SK-N-SH (cell line): ENCODE results near the gene PRDX4. TPM values are rescaled to one million over a fixed set of nuclear protein-coding genes. Genes with fewer than 3 reads are reported as not detected.

ENCODE experiments used
- CTCF ChIA-PET: fragments of 300-600, 350-600 bp; formaldehyde crosslinking; extraction: SDS; loops from one replicate; lab custom pipeline; 2021; lab: Yijun Ruan, JAX
- POLR2A ChIA-PET: fragments of 350-600 bp; sonication (Branson Sonifier 250); formaldehyde crosslinking; extraction: SDS; loops from one replicate; lab custom pipeline; 2020; ENCODE audit warnings: antibody characterized with exemption, inconsistent platforms; lab: Yijun Ruan, JAX
- DNase-seq: peaks from one replicate; pipeline ENCODE4 v3.0.0; 2012
- H2AFZ ChIP-seq: fragments of 200-600 bp; sonication (generic); 2 replicates; pipeline ENCODE4 v1.8.1; 2016; ENCODE audit warnings: antibody characterized with exemption, mild to moderate bottlenecking, low read depth
- H3F3A ChIP-seq: fragments of 200-600 bp; sonication (generic); replicated peaks from 2 replicates; pipeline ENCODE3; 2016; ENCODE audit warnings: antibody characterized with exemption, mild to moderate bottlenecking; ENCODE audit not compliant: insufficient read depth
- H3K27ac ChIP-seq, 2 experiments: fragments of 200-500 bp in 1 of 2; fragments of 200-600 bp in 1 of 2; sonication (Bioruptor generic) in 1 of 2; sonication (generic), shearing (Covaris generic) in 1 of 2; 2 replicates each; pipeline versions ENCODE4 v1.5.1 to v1.6.1; 2014 to 2016; ENCODE audit warnings: low read depth in 2 of 2, inconsistent platforms in 1 of 2, low read length in 1 of 2, mild to moderate bottlenecking in 1 of 2, mixed read lengths in 1 of 2
- H3K27me3 ChIP-seq: fragments of 200-600 bp; sonication (generic), shearing (Covaris generic); 2 replicates; pipeline ENCODE4 v1.6.1; 2016; ENCODE audit warnings: mixed run types; ENCODE audit not compliant: insufficient read depth
- H3K36me3 ChIP-seq, 2 experiments: fragments of 200-500 bp in 1 of 2; fragments of 200-600 bp in 1 of 2; sonication (Bioruptor generic) in 1 of 2; sonication (generic) in 1 of 2; replicated peaks in 1 of 2; 2 replicates each; pipeline versions ENCODE3 to v1.5.1; 2014 to 2016; ENCODE audit warnings: low read length in 1 of 2, mild to moderate bottlenecking in 1 of 2; ENCODE audit not compliant: insufficient read depth in 2 of 2, control insufficient read depth in 1 of 2
- H3K4me1 ChIP-seq, 2 experiments: fragments of 200-500 bp in 1 of 2; fragments of 200-600 bp in 1 of 2; sonication (Bioruptor generic) in 1 of 2; sonication (generic), shearing (Covaris generic) in 1 of 2; 2 replicates each; pipeline versions ENCODE4 v1.5.1 to v1.6.1; 2014 to 2016; ENCODE audit warnings: low read depth in 1 of 2, low read length in 1 of 2, mixed run types in 1 of 2; ENCODE audit not compliant: insufficient read depth in 2 of 2, control insufficient read depth in 1 of 2
- H3K4me2 ChIP-seq: fragments of 200-600 bp; sonication (generic), shearing (Covaris generic); 2 replicates; pipeline ENCODE4 v1.6.1; 2017; ENCODE audit warnings: mixed run types
- H3K4me3 ChIP-seq, 2 experiments: fragments of 200-500 bp in 1 of 2; fragments of 200-600 bp in 1 of 2; sonication (Bioruptor generic) in 1 of 2; sonication (generic), shearing (Covaris generic) in 1 of 2; 2 replicates each; pipeline versions ENCODE4 v1.5.1 to v1.8.1; 2014 to 2016; ENCODE audit warnings: low read depth in 2 of 2, inconsistent platforms in 1 of 2, low read length in 1 of 2, mild to moderate bottlenecking in 1 of 2, mixed read lengths in 1 of 2, moderate library complexity in 1 of 2
- H3K79me2 ChIP-seq: fragments of 200-600 bp; sonication (generic); 2 replicates; pipeline ENCODE4 v1.8.1; 2017; ENCODE audit warnings: mild to moderate bottlenecking; ENCODE audit not compliant: insufficient read depth
- H3K9ac ChIP-seq: fragments of 200-600 bp; sonication (generic); 2 replicates; pipeline ENCODE4 v1.6.1; 2017; ENCODE audit warnings: mixed run types
- H3K9me2 ChIP-seq: fragments of 200-600 bp; sonication (generic); 2 replicates; pipeline ENCODE4 v1.6.1; 2017; ENCODE audit warnings: mixed run types
- H3K9me3 ChIP-seq: fragments of 200-600 bp; sonication (generic); 2 replicates; pipeline ENCODE4 v1.6.1; 2017; ENCODE audit warnings: mixed run types, mild to moderate bottlenecking, moderate library complexity
- H4K20me1 ChIP-seq: fragments of 200-600 bp; sonication (generic); 2 replicates; pipeline ENCODE4 v1.6.1; 2017; ENCODE audit warnings: mild to moderate bottlenecking, mixed run types; ENCODE audit not compliant: insufficient read depth
- CTCF ChIP-seq: fragments of 200-600 bp; sonication (generic); IDR thresholded peaks from 2 replicates; pipeline ENCODE4 v1.6.1; 2017; ENCODE audit warnings: antibody characterized with exemption, mild to moderate bottlenecking, moderate library complexity
- ELF1 ChIP-seq: IDR thresholded peaks from 2 replicates; pipeline ENCODE4 v1.4.0; 2012
- EP300 ChIP-seq, 2 experiments: IDR thresholded peaks; 2 replicates each; pipeline versions ENCODE4 v1.4.0 to v1.6.1; 2012; ENCODE audit warnings: borderline replicate concordance in 1 of 2, low read depth in 1 of 2, low read length in 1 of 2
- FOSL2 ChIP-seq: IDR thresholded peaks from 2 replicates; pipeline ENCODE4 v1.4.0; 2012; ENCODE audit warnings: low read depth, mild to moderate bottlenecking, moderate library complexity, borderline replicate concordance
- GABPA ChIP-seq: IDR thresholded peaks from 2 replicates; pipeline ENCODE4 v1.4.0; 2012; ENCODE audit warnings: low read depth, mild to moderate bottlenecking
- GATA2 ChIP-seq: sonication (generic); formaldehyde crosslinking; IDR thresholded peaks from 2 replicates; pipeline ENCODE4 v1.5.0; 2020; ENCODE audit warnings: mild to moderate bottlenecking, missing genetic modification reagents
- JUND ChIP-seq: IDR thresholded peaks from 2 replicates; pipeline ENCODE4 v1.4.0; 2012
- MAX ChIP-seq: IDR thresholded peaks from 2 replicates; pipeline ENCODE4 v1.4.0; 2012; ENCODE audit warnings: low read depth
- MEF2A ChIP-seq: IDR thresholded peaks from 2 replicates; pipeline ENCODE4 v1.4.0; 2012; ENCODE audit warnings: low read depth, borderline replicate concordance
- MXI1 ChIP-seq: IDR thresholded peaks from 2 replicates; pipeline ENCODE4 v1.6.1; 2012; ENCODE audit warnings: mild to moderate bottlenecking, low read depth, low read length, improper control_type of control experiment
- RAD21 ChIP-seq: IDR thresholded peaks from 2 replicates; pipeline ENCODE4 v1.6.1; 2012; ENCODE audit warnings: mild to moderate bottlenecking, low read length
- RCOR1 ChIP-seq: fragments of 150-350 bp; IDR thresholded peaks from 2 replicates; pipeline ENCODE4 v1.6.1; 2017; ENCODE audit warnings: antibody characterized with exemption, low read length
- RFX5 ChIP-seq: IDR thresholded peaks from 2 replicates; pipeline ENCODE4 v1.6.1; 2012; ENCODE audit warnings: mild to moderate bottlenecking, improper control_type of control experiment, low read length
- TAF1 ChIP-seq: IDR thresholded peaks from 2 replicates; pipeline ENCODE4 v1.6.1; 2012; ENCODE audit warnings: low read depth, mild to moderate bottlenecking, low read length, moderate library complexity, borderline replicate concordance
- YY1 ChIP-seq: IDR thresholded peaks from 2 replicates; pipeline ENCODE4 v1.4.0; 2012; ENCODE audit warnings: low read depth, mild to moderate bottlenecking
- WGBS: methylation state at CpG from one replicate; pipeline ENCODE4 v1.1.6; 2017; ENCODE audit warnings: low lambda C conversion rate; 5-methylcytosine and 5-hydroxymethylcytosine counted together
- polyA plus RNA-seq, 3 experiments: library from polyadenylated mRNA; depleted of rRNA; stranded (reverse); fragments of >200 nt; gene quantifications; 2 replicates each; pipeline ENCODE4 v1.2.3, GENCODE V29; 2012

The PRDX4 gene
- polyA plus RNA-seq, 1 of the 3 experiments (the other 2 are of a cell fraction) = 140 TPM

GRCh38 chrX:23699636-23700194 is 32.4 kb downstream of the PRDX4 start:
- no peaks in the 10 kb centered on the region for H3K4me1 ChIP-seq
- no peak overlapping the region for H3K27ac ChIP-seq
- H3K79me2 ChIP-seq = no peaks in the 10 kb centered on the region
- peaks cover 7% of the 10 kb centered on the region for H3F3A ChIP-seq
- H3K4me3 ChIP-seq = peak overlapping the region in 1 of 2 experiments; percentile 20; a peak in 1 of 4 replicates
- H3K9me3 ChIP-seq = no peaks in the 10 kb centered on the region
- ChIA-PET CTCF (interaction anchor here (0.9 to 3.1 kb wide), 2 partner anchors 83 to 202 kb away, joined by 3 to 16 read pairs; partner anchors contain the start of gene SAT1), POLR2A (no interaction called here)
- no peak for DNase-seq
- peaks cover 9 to 16% of the 10 kb centered on the region in 2 experiments for H3K36me3 ChIP-seq
- no peaks in the 10 kb centered on the region for H3K9me2 ChIP-seq
- no peaks in the 10 kb centered on the region for H4K20me1 ChIP-seq
- H3K4me2 ChIP-seq = peak overlapping the region; percentile 63; the same call in 1 of the 2 replicates
- no peak overlapping the region for H2AFZ ChIP-seq
- TF ChIP-seq EP300 (IDR thresholded peaks at IDR 0.05; ENCODE audit: borderline replicate concordance in 1 of 2, low read depth in 1 of 2, low read length in 1 of 2) = no peak
- TF ChIP-seq GABPA = no peak
- TF ChIP-seq RFX5 = no peak
- no peak for TF ChIP-seq MAX
- TF ChIP-seq JUND = no peak
- no peak for TF ChIP-seq FOSL2
- TF ChIP-seq YY1 = no peak
- no peak for TF ChIP-seq RAD21
- TF ChIP-seq TAF1 = no peak
- no peak for TF ChIP-seq MXI1
- no peak for TF ChIP-seq RCOR1
- WGBS = 43% methylated on average over 16 of the region's 16 CpGs
- peaks cover 23% of the 10 kb centered on the region for H3K27me3 ChIP-seq
- H3K9ac ChIP-seq = no peak overlapping the region

GRCh38 chrX:23704673-23705206 is 37.4 kb downstream of the PRDX4 start:
- DNase-seq = no peak
- H3K4me1 ChIP-seq = no peaks in the 10 kb centered on the region
- 52% methylated on average over 5 of the region's 5 CpGs for WGBS
- H3K27ac ChIP-seq = no peak overlapping the region
- no peaks in the 10 kb centered on the region for H3K9me2 ChIP-seq
- no peaks in the 10 kb centered on the region for H4K20me1 ChIP-seq
- H3F3A ChIP-seq = peaks cover 2% of the 10 kb centered on the region
- H3K27me3 ChIP-seq = peaks cover 14% of the 10 kb centered on the region; the same call in 1 of the 2 replicates
- no peaks in the 10 kb centered on the region for H3K79me2 ChIP-seq
- no peak for TF ChIP-seq MEF2A
- no peak for TF ChIP-seq ELF1
- TF ChIP-seq JUND = no peak
- TF ChIP-seq EP300 (IDR thresholded peaks at IDR 0.05; ENCODE audit: borderline replicate concordance in 1 of 2, low read depth in 1 of 2, low read length in 1 of 2) = no peak
- no peak for TF ChIP-seq CTCF
- no peak for TF ChIP-seq GATA2
- H2AFZ ChIP-seq = no peak overlapping the region
- ChIA-PET POLR2A (no interaction called here), CTCF (no interaction called here)
- no peak overlapping the region for H3K4me3 ChIP-seq
- no peak overlapping the region for H3K4me2 ChIP-seq
- no peaks in the 10 kb centered on the region for H3K9me3 ChIP-seq
- no peak overlapping the region for H3K9ac ChIP-seq
- peaks cover 20 to 25% of the 10 kb centered on the region in 2 experiments for H3K36me3 ChIP-seq
